Testis (tissue), 3 donors: ENCODE measurements around the gene DZIP1L. TPM values are rescaled to one million over a fixed set of nuclear protein-coding genes. Genes with fewer than 3 reads are reported as not detected.

Experiments
- DNase-seq: peaks from one replicate; pipeline ENCODE4 v3.0.0-alpha.2; 2019
- H3K27ac ChIP-seq, 2 donors: fragments of 200-600 bp; sonication (generic); one replicate each; pipeline ENCODE4 v1.5.1; 2019
- H3K27me3 ChIP-seq: fragments of 200-600 bp; sonication (generic); one replicate; pipeline ENCODE4 v1.5.1; 2019
- H3K36me3 ChIP-seq: fragments of 200-600 bp; sonication (generic); one replicate; pipeline ENCODE4 v1.5.1; 2017; ENCODE audit warnings: low read depth; ENCODE audit errors: missing control alignments
- H3K4me1 ChIP-seq: fragments of 200-600 bp; sonication (generic); one replicate; pipeline ENCODE4 v1.5.1; 2019
- H3K4me3 ChIP-seq, 2 donors: fragments of 200-600 bp; sonication (generic); one replicate each; pipeline ENCODE4 v1.5.1; 2017 to 2019
- H3K9me3 ChIP-seq: fragments of 200-600 bp; sonication (generic); one replicate; pipeline ENCODE4 v1.5.1; 2017
- POLR2A ChIP-seq: fragments of 450-650 bp; IDR thresholded peaks from one replicate; pipeline ENCODE4 v1.6.1; 2017; ENCODE audit warnings: antibody characterized with exemption, mild to moderate bottlenecking, moderate library complexity
- WGBS, 2 donors: methylation state at CpG; one replicate each; pipeline ENCODE4 v1.1.5; 2018; 5-methylcytosine and 5-hydroxymethylcytosine counted together
- intact Hi-C: fragments of 100-400 bp; cut with DNase I; formaldehyde crosslinking; loops from one replicate; pipeline ENCODE4 v1.15.1; 2023; ENCODE audit warnings: low total_unique reads
- polyA plus RNA-seq: library from polyadenylated mRNA; stranded (reverse); fragments of 350-450 nt; fragmentation: Illumina TruSeq; extraction: RNeasy Lipid Tissue Mini Kit (QIAGEN cat#74804); gene quantifications from one replicate; pipeline ENCODE4 v1.2.3, GENCODE V29; 2014; ENCODE audit warnings: low read depth, low replicate concordance; ENCODE audit not compliant: insufficient read depth
- total RNA-seq, 2 donors: library from RNA; depleted of rRNA; stranded (reverse); fragments of >200 nt; gene quantifications; one replicate each; pipeline ENCODE4 v1.2.3, GENCODE V29; 2016
- TF ChIP-seq, protein P1 (sequence below), 3 experiments: fragments of 450-650 bp in 2 of 3; fragments of 200-600 bp in 1 of 3; sonication (generic) in 1 of 3; IDR thresholded peaks; one replicate each; pipeline ENCODE4 v1.5.1; 2016 to 2019; ENCODE audit warnings: antibody characterized with exemption in 3 of 3, mild to moderate bottlenecking in 2 of 3, moderate library complexity in 1 of 3

Gene DZIP1L
- total and polyA plus RNA-seq, 3 donors from 2014 or later, result 6.6 to 24.6 (median 22.1) TPM

DNA sequence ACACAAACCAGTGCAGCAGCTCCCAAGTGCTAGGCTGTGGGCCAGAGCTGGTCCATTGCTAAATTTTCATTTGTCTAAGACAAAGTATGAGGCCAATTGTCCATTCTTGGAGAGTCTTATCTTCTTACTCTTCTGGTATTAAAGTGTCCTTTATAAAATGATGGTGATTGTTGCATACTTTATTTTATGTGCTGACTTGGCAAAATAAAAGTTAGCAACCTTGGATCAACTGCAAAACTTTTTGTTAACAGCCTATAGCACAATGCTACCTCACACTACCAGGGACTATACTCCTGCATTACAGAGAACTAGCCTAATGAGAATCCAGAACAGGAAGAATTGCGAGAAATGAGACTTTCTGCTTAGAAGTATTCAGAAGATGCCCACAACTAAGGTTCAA, 61.4 kb downstream of the DZIP1L start:
- Histone ChIP-seq H3K27ac (no peak overlapping the region), H3K4me1 (no peaks in the 10 kb centered on the region), H3K36me3 (no peaks in the 10 kb centered on the region), H3K9me3 (no peaks in the 10 kb centered on the region), H3K4me3 (no peak overlapping the region), H3K27me3 (no peaks in the 10 kb centered on the region)
- DNase-seq, result no peak
- TF ChIP-seq, protein P1, sequence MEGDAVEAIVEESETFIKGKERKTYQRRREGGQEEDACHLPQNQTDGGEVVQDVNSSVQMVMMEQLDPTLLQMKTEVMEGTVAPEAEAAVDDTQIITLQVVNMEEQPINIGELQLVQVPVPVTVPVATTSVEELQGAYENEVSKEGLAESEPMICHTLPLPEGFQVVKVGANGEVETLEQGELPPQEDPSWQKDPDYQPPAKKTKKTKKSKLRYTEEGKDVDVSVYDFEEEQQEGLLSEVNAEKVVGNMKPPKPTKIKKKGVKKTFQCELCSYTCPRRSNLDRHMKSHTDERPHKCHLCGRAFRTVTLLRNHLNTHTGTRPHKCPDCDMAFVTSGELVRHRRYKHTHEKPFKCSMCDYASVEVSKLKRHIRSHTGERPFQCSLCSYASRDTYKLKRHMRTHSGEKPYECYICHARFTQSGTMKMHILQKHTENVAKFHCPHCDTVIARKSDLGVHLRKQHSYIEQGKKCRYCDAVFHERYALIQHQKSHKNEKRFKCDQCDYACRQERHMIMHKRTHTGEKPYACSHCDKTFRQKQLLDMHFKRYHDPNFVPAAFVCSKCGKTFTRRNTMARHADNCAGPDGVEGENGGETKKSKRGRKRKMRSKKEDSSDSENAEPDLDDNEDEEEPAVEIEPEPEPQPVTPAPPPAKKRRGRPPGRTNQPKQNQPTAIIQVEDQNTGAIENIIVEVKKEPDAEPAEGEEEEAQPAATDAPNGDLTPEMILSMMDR (IDR thresholded peaks at IDR 0.05), result no peak
- no peak for TF ChIP-seq POLR2A
- intact Hi-C loops, result no loop called here
- WGBS, 2 donors, result 92 to 100% methylated on average over 1 of the region's 1 CpG

DNA sequence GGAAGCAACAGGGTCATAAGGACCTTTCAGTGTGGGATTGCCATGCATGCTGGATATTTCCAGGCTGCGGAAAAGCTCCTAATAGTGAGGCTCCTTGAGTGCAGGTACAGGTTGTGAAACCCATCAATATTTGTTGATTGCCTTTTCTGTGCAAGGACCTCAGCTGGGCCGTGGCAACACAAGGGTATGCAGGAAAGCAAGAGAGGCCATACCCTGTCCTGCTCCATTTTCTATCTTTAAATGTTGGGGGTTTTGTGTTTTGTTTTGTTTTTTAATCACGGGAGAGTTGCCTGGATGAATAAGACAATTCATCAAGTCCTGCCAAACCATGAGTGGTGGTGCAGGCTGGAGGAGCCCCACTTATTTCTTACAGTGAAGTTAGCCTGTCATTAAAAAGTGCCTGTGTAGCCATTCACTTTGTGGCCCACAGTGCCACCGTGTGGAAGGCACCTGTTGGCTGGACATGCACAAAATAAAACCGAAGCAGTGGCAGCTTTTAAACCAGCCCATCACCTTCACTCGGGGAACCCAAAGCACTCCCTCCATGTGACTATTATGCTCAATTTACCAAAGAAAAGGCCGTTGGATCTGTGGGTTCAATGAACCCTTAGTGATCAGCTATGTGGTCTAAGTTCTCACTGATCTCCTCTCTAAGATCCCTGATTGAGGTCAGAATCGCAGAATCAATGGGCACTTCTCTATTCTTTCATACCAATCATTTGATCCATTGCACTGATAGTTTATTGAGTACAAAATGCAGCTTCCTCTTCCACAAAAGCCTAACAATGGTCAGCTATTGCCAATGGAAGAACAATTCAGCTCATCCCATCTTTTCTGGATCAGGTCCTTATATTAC, 63.2 kb downstream of the DZIP1L start:
- Histone ChIP-seq H3K4me1 (no peaks in the 10 kb centered on the region), H3K4me3 (no peak overlapping the region), H3K9me3 (no peaks in the 10 kb centered on the region), H3K27ac (no peak overlapping the region), H3K27me3 (no peaks in the 10 kb centered on the region), H3K36me3 (no peaks in the 10 kb centered on the region)
- TF ChIP-seq, protein P1 (IDR thresholded peaks at IDR 0.05), result peak; percentile 16 to 49 (median 32)
- TF ChIP-seq POLR2A, result no peak
- WGBS, 2 donors, result 53 to 72% methylated on average over 8 of the region's 8 CpGs
- intact Hi-C loops, result no loop called here
- peak; percentile 61 for DNase-seq

DNA sequence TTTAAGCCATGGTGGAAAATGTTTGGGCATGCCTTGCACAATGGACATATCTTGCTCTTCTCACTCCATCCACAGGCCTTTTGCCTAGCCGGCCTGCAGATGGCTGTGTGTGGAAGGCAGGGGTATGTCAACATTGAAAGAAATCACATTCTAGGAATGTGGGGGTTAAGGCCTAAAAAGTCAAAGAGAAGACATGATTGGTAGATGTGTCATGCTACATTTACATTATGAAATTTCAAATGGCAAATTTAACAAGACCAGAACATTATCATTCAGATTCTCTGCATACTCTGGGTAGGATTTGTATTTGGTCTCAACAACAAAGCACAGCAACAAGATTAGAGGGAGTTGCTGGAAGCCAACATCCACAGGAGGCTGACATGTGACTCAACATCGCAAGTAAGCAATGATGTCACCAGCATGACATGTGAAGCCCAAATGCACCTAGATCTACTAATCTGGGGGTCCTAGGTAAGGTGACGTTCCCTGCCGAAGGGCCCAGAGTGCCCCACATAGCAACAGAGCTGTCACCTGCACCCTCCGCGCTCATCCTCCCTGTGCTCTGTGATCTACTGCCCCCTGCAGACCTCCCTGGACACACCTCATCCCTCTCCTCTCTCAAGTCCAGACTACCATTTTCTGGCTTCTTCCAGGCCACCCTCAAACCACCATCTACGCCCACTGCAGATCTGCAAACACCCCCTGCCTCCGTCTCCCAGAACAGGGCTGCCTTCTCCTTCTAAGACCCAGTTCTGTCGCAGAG, 66.1 kb downstream of the DZIP1L start:
- Histone ChIP-seq H3K4me3 (no peak overlapping the region), H3K36me3 (no peaks in the 10 kb centered on the region), H3K4me1 (no peaks in the 10 kb centered on the region), H3K27ac (no peak overlapping the region), H3K27me3 (no peaks in the 10 kb centered on the region), H3K9me3 (no peaks in the 10 kb centered on the region)
- DNase-seq, result no peak
- TF ChIP-seq, protein P1 (IDR thresholded peaks at IDR 0.05), result no peak
- TF ChIP-seq POLR2A, result no peak
- 94 to 96% methylated on average over 7 to 9 of the region's 9 CpGs for WGBS, 2 donors
- intact Hi-C loops, result no loop called here

DNA sequence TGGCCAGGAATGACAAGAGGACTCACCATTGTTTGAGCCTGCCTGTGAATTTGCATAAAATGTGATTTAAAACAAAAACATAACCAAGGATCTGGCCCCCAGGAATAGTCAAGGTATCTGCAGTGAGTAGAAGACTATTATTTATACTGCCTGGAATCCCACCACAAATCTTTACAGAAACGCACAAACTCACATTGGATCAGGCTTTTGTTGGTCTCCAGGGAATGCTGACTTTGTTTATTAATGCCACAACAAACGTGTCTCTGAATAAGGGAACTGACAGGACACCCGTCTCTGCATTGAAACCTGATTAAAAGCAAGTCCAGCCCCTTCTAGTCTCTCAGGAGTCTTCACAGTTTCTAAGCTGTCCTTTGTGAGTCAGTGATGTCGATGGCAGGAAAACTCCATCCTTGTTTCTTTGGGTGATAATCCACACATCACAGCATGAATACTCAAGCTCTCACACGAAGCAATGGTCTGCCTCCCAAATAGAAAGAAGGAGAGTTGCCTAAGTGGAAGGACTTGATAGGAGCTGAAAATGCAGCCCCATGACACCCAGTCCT, 67.7 kb downstream of the DZIP1L start:
- no peak for DNase-seq
- Histone ChIP-seq H3K4me1 (no peaks in the 10 kb centered on the region), H3K9me3 (no peaks in the 10 kb centered on the region), H3K36me3 (no peaks in the 10 kb centered on the region), H3K27ac (no peak overlapping the region), H3K4me3 (no peak overlapping the region), H3K27me3 (no peaks in the 10 kb centered on the region)
- intact Hi-C loops, result no loop called here
- 76 to 78% methylated on average over 5 of the region's 5 CpGs for WGBS, 2 donors
- TF ChIP-seq, protein P1 (IDR thresholded peaks at IDR 0.05), result no peak
- no peak for TF ChIP-seq POLR2A
